ENCODE results near the gene DNAAF8.
"Not testable (repeated sequence)": the region's sequence is repeated elsewhere in the genome, so short reads cannot be mapped to it uniquely, and the experiment has no call there.

DNAAF8 gene

GRCh38 chr16:4784444-4784987 lies 50.2 kb downstream of the DNAAF8 start:
- not testable (repeated sequence) for DNase-seq

- no peak for DNase-seq
These were observed 51.6 kb downstream of the DNAAF8 start for GRCh38 chr16:4785758-4786433.

- no peak for DNase-seq
These were observed 52.7 kb downstream of the DNAAF8 start for GRCh38 chr16:4787068-4787467.

GRCh38 chr16:4787627-4788482 lies 53.5 kb downstream of the DNAAF8 start, which contains the start of gene SEPTIN12:
SEPTIN12 (minus strand) TSS chr16:4788345; CDS start chr16:4787645, 700 bp downstream.
- no peak for DNase-seq

- DNase-seq = no peak
These were observed 54.2 kb downstream of the DNAAF8 start for GRCh38 chr16:4788489-4788889.

- no peak for DNase-seq
These were observed 54.6 kb downstream of the DNAAF8 start for GRCh38 chr16:4788910-4789309.

- DNase-seq = no peak
These were observed 55.9 kb downstream of the DNAAF8 start for GRCh38 chr16:4790261-4790660.

GRCh38 chr16:4790871-4791270 lies 56.5 kb downstream of the DNAAF8 start:
- no peak for DNase-seq

- DNase-seq = no peak
These were observed 58.7 kb downstream of the DNAAF8 start for GRCh38 chr16:4792951-4793513.

- DNase-seq = no peak
These were observed 61.0 kb downstream of the DNAAF8 start, which contains the start of gene SMIM22 for GRCh38 chr16:4795181-4795827. SMIM22 (plus strand) TSS chr16:4795369; CDS start chr16:4795735, 366 bp downstream.

- no peak for DNase-seq
These were observed 61.7 kb downstream of the DNAAF8 start for GRCh38 chr16:4795828-4796572.

- DNase-seq = no peak
These were observed 62.9 kb downstream of the DNAAF8 start for GRCh38 chr16:4796982-4797804.

- no peak for DNase-seq
These were observed 63.5 kb downstream of the DNAAF8 start for GRCh38 chr16:4797805-4798252.

GRCh38 chr16:4798456-4798855 lies 64.1 kb downstream of the DNAAF8 start:
- DNase-seq = no peak
